CD4-positive, alpha-beta memory T cell (primary cell): ENCODE results near the gene NHERF1. TPM values are rescaled to one million over a fixed set of nuclear protein-coding genes. Genes with fewer than 3 reads are reported as not detected.

Source experiments
- CTCF ChIA-PET: fragments of 350-600 bp; sonication (Branson Sonifier 250); formaldehyde crosslinking; loops from one replicate; lab custom pipeline; 2021; ENCODE audit warnings: inconsistent platforms; ENCODE audit not compliant: partially characterized antibody; lab: Charles Lee
- POLR2A ChIA-PET: fragments of 350-600 bp; sonication (Branson Sonifier 250); formaldehyde crosslinking; loops from one replicate; lab custom pipeline; 2021; ENCODE audit not compliant: partially characterized antibody; lab: Charles Lee
- DNase-seq, 5 donors: peaks; one replicate each; pipeline versions ENCODE4 v3.0.0 to v3.0.0-alpha.2; 2020 to 2022; ENCODE audit warnings: mixed read lengths in 1 of 5
- H3K27ac ChIP-seq: one replicate; pipeline ENCODE4 v1.7.0; 2013; ENCODE audit warnings: low read depth, low read length
- H3K27me3 ChIP-seq: 2 replicates; pipeline ENCODE4 v1.7.0; 2013; ENCODE audit warnings: mild to moderate bottlenecking, low read length, moderate library complexity; ENCODE audit not compliant: insufficient read depth
- H3K36me3 ChIP-seq: 2 replicates; pipeline ENCODE4 v1.7.0; 2013; ENCODE audit warnings: mild to moderate bottlenecking, low read length, moderate library complexity; ENCODE audit not compliant: insufficient read depth
- H3K4me1 ChIP-seq: 2 replicates; pipeline ENCODE4 v1.7.0; 2013; ENCODE audit warnings: mild to moderate bottlenecking, low read length, moderate library complexity; ENCODE audit not compliant: insufficient read depth
- H3K4me3 ChIP-seq, 2 donors: one replicate each; pipeline ENCODE4 v1.7.0; 2013; ENCODE audit warnings: low read length in 2 of 2, mild to moderate bottlenecking in 1 of 2
- H3K9me3 ChIP-seq, 2 donors: one replicate each; pipeline ENCODE4 v1.7.0; 2013; ENCODE audit warnings: low read length in 2 of 2, control low read depth in 1 of 2; ENCODE audit not compliant: control insufficient read depth in 1 of 2
- H3K27ac Mint-ChIP-seq, 7 donors: one replicate each; pipeline ENCODE4 v1.8.0; 2020 to 2021; ENCODE audit warnings: mixed read lengths in 7 of 7, mild to moderate bottlenecking in 6 of 7, inconsistent platforms in 3 of 7, moderate library complexity in 3 of 7
- H3K27me3 Mint-ChIP-seq, 2 donors: one replicate each; pipeline ENCODE4 v1.8.0; 2020 to 2021; ENCODE audit warnings: mixed read lengths in 2 of 2
- H3K36me3 Mint-ChIP-seq, 2 donors: one replicate each; pipeline ENCODE4 v1.8.0; 2020 to 2021; ENCODE audit warnings: mixed read lengths in 2 of 2, inconsistent platforms in 1 of 2, mild to moderate bottlenecking in 1 of 2
- H3K4me1 Mint-ChIP-seq, 4 donors: one replicate each; pipeline ENCODE4 v1.8.0; 2020 to 2021; ENCODE audit warnings: mixed read lengths in 4 of 4, mild to moderate bottlenecking in 1 of 4
- H3K4me3 Mint-ChIP-seq, 8 donors: one replicate each; pipeline ENCODE4 v1.8.0; 2020 to 2021; ENCODE audit warnings: mixed read lengths in 8 of 8, mild to moderate bottlenecking in 7 of 8, moderate library complexity in 6 of 8, inconsistent platforms in 3 of 8
- H3K9me3 Mint-ChIP-seq, 8 donors: one replicate each; pipeline ENCODE4 v1.8.0; 2020 to 2021; ENCODE audit warnings: mixed read lengths in 8 of 8, mild to moderate bottlenecking in 5 of 8, inconsistent platforms in 3 of 8, moderate library complexity in 1 of 8
- intact Hi-C: fragments of 100-400 bp; cut with micrococcal nuclease; formaldehyde crosslinking; loops from one replicate; pipeline ENCODE4 v1.15.1; 2023
- polyA plus RNA-seq, 2 donors: library from polyadenylated mRNA; unstranded; fragments of 300-500 nt; fragmentation: Illumina TruSeq; gene quantifications; one replicate each; pipeline ENCODE4 v1.2.3, GENCODE V29; 2021
- total RNA-seq, 2 experiments: library from RNA; stranded (reverse); gene quantifications; one replicate each; pipeline ENCODE4 v1.2.3, GENCODE V29; 2021

Gene NHERF1
- total and polyA plus RNA-seq, 4 experiments from 2014 or later = 202 to 448 (median 267) TPM

GRCh38 chr17:74746376-74746775, 2.1 kb upstream of the NHERF1 start:
- peak in 1 of 5 donors; percentile 7 for DNase-seq
- peaks cover 48 to 81% (median 60%) of the 10 kb centered on the region in 4 donors for H3K4me1 Mint-ChIP-seq

GRCh38 chr17:74746922-74747321, 1.5 kb upstream of the NHERF1 start:
- CTCF ChIA-PET = interaction anchor here (0.9 to 4.6 kb wide), 11 partner anchors 10 to 215 kb away, joined by 3 to 144 read pairs (median 58); partner anchors contain the start of genes FDXR, GRIN2C, NAT9 and RAB37
- Mint-ChIP-seq H3K27ac (peak overlapping the region; percentile 76 to 92 (median 88)), H3K4me1 (peaks cover 42 to 81% (median 60%) of the 10 kb centered on the region in 4 donors), H3K36me3 (peaks cover 15 to 26% of the 10 kb centered on the region in 2 donors), H3K4me3 (peak overlapping the region; percentile 36 to 99 (median 79)), H3K9me3 (no peaks in the 10 kb centered on the region), H3K27me3 (no peaks in the 10 kb centered on the region)
- peak in 1 of 5 donors; percentile 40 for DNase-seq
- no peak overlapping the region for H3K4me3 ChIP-seq
- no peaks in the 10 kb centered on the region for H3K36me3 ChIP-seq
- POLR2A ChIA-PET = interaction anchor here (1.3 to 20.4 kb wide), 9 partner anchors 8 to 126 kb away, joined by 4 to 489 read pairs (median 12); partner anchors contain the start of genes FDXR, NAT9 and RAB37
- peaks cover 73% of the 10 kb centered on the region for H3K4me1 ChIP-seq
- H3K27me3 ChIP-seq = no peaks in the 10 kb centered on the region
- peak overlapping the region; percentile 80 for H3K27ac ChIP-seq
- intact Hi-C loops = no loop called here
- no peaks in the 10 kb centered on the region for H3K9me3 ChIP-seq

More at GRCh38 chr17:74746376-74746775, 2.1 kb upstream of the NHERF1 start:
- H3K27me3 ChIP-seq = no peaks in the 10 kb centered on the region
- Mint-ChIP-seq H3K27me3 (no peaks in the 10 kb centered on the region), H3K9me3 (no peaks in the 10 kb centered on the region), H3K4me3 (peak overlapping the region; percentile 36 to 99 (median 79)), H3K27ac (peak overlapping the region; percentile 76 to 92 (median 88)), H3K36me3 (peaks cover 14 to 21% of the 10 kb centered on the region in 2 donors)
- H3K9me3 ChIP-seq = no peaks in the 10 kb centered on the region
- ChIA-PET POLR2A (interaction anchor here (1.3 to 20.4 kb wide), 9 partner anchors 9 to 127 kb away, joined by 5 to 489 read pairs (median 12); partner anchors contain the start of genes FDXR, NAT9 and RAB37), CTCF (interaction anchor here (0.9 to 4.6 kb wide), 17 partner anchors 10 to 216 kb away, joined by 3 to 144 read pairs (median 11); partner anchors contain the start of genes FDXR, GRIN2C, NAT9 and RAB37)
- no peak overlapping the region for H3K4me3 ChIP-seq
- H3K4me1 ChIP-seq = peaks cover 73% of the 10 kb centered on the region
- intact Hi-C loops = no loop called here
- peak overlapping the region; percentile 80 for H3K27ac ChIP-seq
- no peaks in the 10 kb centered on the region for H3K36me3 ChIP-seq

- peak in 1 of 5 donors; percentile 88 for DNase-seq
- H3K4me3 Mint-ChIP-seq = peak overlapping the region; percentile 71 to 99 (median 82)
- intact Hi-C loops = loop anchor here (1.0 kb wide), 3 partner anchors 22 to 125 kb away; partner anchors contain the start of gene NAT9
- Histone ChIP-seq H3K4me1 (peaks cover 73% of the 10 kb centered on the region), H3K36me3 (no peaks in the 10 kb centered on the region), H3K27ac (peak overlapping the region; percentile 80), H3K4me3 (peak overlapping the region; percentile 6 to 92), H3K27me3 (no peaks in the 10 kb centered on the region), H3K9me3 (no peaks in the 10 kb centered on the region)
- ChIA-PET CTCF (interaction anchor here (4.5 to 4.6 kb wide), 5 partner anchors 8 to 115 kb away, joined by 59 to 144 read pairs (median 77); partner anchors contain the start of genes GRIN2C and NAT9), POLR2A (interaction anchor here (1.3 to 20.4 kb wide), 5 partner anchors 11 to 124 kb away, joined by 3 to 489 read pairs (median 166); partner anchors contain the start of genes FDXR, NAT9 and RAB37)
- peaks cover 44 to 81% (median 61%) of the 10 kb centered on the region in 4 donors for H3K4me1 Mint-ChIP-seq
- H3K27ac Mint-ChIP-seq = peak overlapping the region in 3 of 7 donors; percentile 35 to 88 (median 36)
- H3K9me3 Mint-ChIP-seq = no peaks in the 10 kb centered on the region
- peaks cover 24 to 36% of the 10 kb centered on the region in 2 donors for H3K36me3 Mint-ChIP-seq
- H3K27me3 Mint-ChIP-seq = no peaks in the 10 kb centered on the region
Measured at GRCh38 chr17:74748279-74748528, 224 bp upstream of the NHERF1 start.

GRCh38 chr17:74749279-74750038, 1.0 kb downstream of the NHERF1 start:
- ChIA-PET POLR2A (interaction anchor here (1.0 to 20.4 kb wide), 11 partner anchors 8 to 124 kb away, joined by 3 to 489 read pairs (median 6); partner anchors contain the start of genes FDXR, NAT9 and RAB37), CTCF (interaction anchor here (0.6 to 8.8 kb wide), 15 partner anchors 8 to 170 kb away, joined by 3 to 115 read pairs (median 8); partner anchors contain the start of genes FDXR, NAT9 and RAB37)
- H3K27ac ChIP-seq = peak overlapping the region; percentile 80
- H3K4me1 ChIP-seq = peaks cover 73% of the 10 kb centered on the region
- no peaks in the 10 kb centered on the region for H3K9me3 ChIP-seq
- Mint-ChIP-seq H3K36me3 (peaks cover 24 to 42% of the 10 kb centered on the region in 2 donors), H3K27ac (peak overlapping the region; percentile 88 to 98 (median 94)), H3K9me3 (no peaks in the 10 kb centered on the region), H3K27me3 (no peaks in the 10 kb centered on the region), H3K4me1 (peaks cover 38 to 81% (median 56%) of the 10 kb centered on the region in 4 donors), H3K4me3 (peak overlapping the region; percentile 90 to 99 (median 98))
- no peaks in the 10 kb centered on the region for H3K27me3 ChIP-seq
- peak in 2 of 5 donors; percentile 40 to 69 for DNase-seq
- intact Hi-C loops = no loop called here
- no peaks in the 10 kb centered on the region for H3K36me3 ChIP-seq
- peak overlapping the region; percentile 64 to 92 for H3K4me3 ChIP-seq

GRCh38 chr17:74750039-74750326, 1.6 kb downstream of the NHERF1 start:
- peak overlapping the region; percentile 90 to 99 (median 98) for H3K4me3 Mint-ChIP-seq
- no peak for DNase-seq
- H3K27ac Mint-ChIP-seq = peak overlapping the region; percentile 88 to 98 (median 94)
- Histone ChIP-seq H3K27me3 (no peaks in the 10 kb centered on the region), H3K4me3 (peak overlapping the region; percentile 64 to 92), H3K27ac (peak overlapping the region; percentile 80), H3K4me1 (peaks cover 73% of the 10 kb centered on the region), H3K36me3 (no peaks in the 10 kb centered on the region), H3K9me3 (no peaks in the 10 kb centered on the region)
- ChIA-PET POLR2A (interaction anchor here (1.0 to 20.4 kb wide), 12 partner anchors 8 to 123 kb away, joined by 3 to 489 read pairs (median 6); partner anchors contain the start of genes FDXR, NAT9 and RAB37), CTCF (interaction anchor here (0.6 to 8.8 kb wide), 13 partner anchors 8 to 170 kb away, joined by 3 to 115 read pairs (median 12); partner anchors contain the start of genes NAT9 and RAB37)
- intact Hi-C loops = no loop called here
- H3K27me3 Mint-ChIP-seq = no peaks in the 10 kb centered on the region
- no peaks in the 10 kb centered on the region for H3K9me3 Mint-ChIP-seq
- H3K36me3 Mint-ChIP-seq = peaks cover 26 to 46% of the 10 kb centered on the region in 2 donors
- peaks cover 38 to 81% (median 56%) of the 10 kb centered on the region in 4 donors for H3K4me1 Mint-ChIP-seq

GRCh38 chr17:74750327-74751069, 2.1 kb downstream of the NHERF1 start:
- ChIA-PET POLR2A (interaction anchor here (1.0 to 20.4 kb wide), 14 partner anchors 9 to 123 kb away, joined by 3 to 489 read pairs (median 6); partner anchors contain the start of genes FDXR, NAT9 and RAB37), CTCF (interaction anchor here (0.6 to 8.8 kb wide), 12 partner anchors 9 to 169 kb away, joined by 3 to 115 read pairs (median 14); partner anchors contain the start of genes NAT9 and RAB37)
- H3K27me3 ChIP-seq = no peaks in the 10 kb centered on the region
- no peaks in the 10 kb centered on the region for H3K9me3 Mint-ChIP-seq
- peak overlapping the region; percentile 88 to 98 (median 95) for H3K27ac Mint-ChIP-seq
- no peaks in the 10 kb centered on the region for H3K9me3 ChIP-seq
- H3K27me3 Mint-ChIP-seq = no peaks in the 10 kb centered on the region
- H3K27ac ChIP-seq = peak overlapping the region; percentile 80
- H3K4me3 Mint-ChIP-seq = peak overlapping the region; percentile 90 to 99 (median 98)
- peaks cover 73% of the 10 kb centered on the region for H3K4me1 ChIP-seq
- peaks cover 43 to 85% (median 61%) of the 10 kb centered on the region in 4 donors for H3K4me1 Mint-ChIP-seq
- intact Hi-C loops = loop anchor here (1.0 kb wide), 1 partner anchor 9 kb away; no protein-coding TSS in a partner anchor
- DNase-seq = peak in 1 of 5 donors; percentile 39
- H3K36me3 Mint-ChIP-seq = peaks cover 30 to 51% of the 10 kb centered on the region in 2 donors
- H3K4me3 ChIP-seq = peak overlapping the region; percentile 64 to 92
- H3K36me3 ChIP-seq = no peaks in the 10 kb centered on the region
